HG03066 (cell line): ENCODE results near the gene EMC9.

Experiments used
- ATAC-seq: cut with Tn5 transposase; IDR thresholded peaks from one replicate; pipeline ENCODE4 v1.9.1; 2021; ENCODE audit warnings: low read depth; ENCODE audit not compliant: unreplicated experiment

EMC9 gene

GRCh38 chr14:24132976-24133375 is 8.4 kb downstream of the EMC9 start:
- no peak for ATAC-seq

GRCh38 chr14:24132061-24132685 is 9.2 kb downstream of the EMC9 start:
- ATAC-seq: no peak

DNA sequence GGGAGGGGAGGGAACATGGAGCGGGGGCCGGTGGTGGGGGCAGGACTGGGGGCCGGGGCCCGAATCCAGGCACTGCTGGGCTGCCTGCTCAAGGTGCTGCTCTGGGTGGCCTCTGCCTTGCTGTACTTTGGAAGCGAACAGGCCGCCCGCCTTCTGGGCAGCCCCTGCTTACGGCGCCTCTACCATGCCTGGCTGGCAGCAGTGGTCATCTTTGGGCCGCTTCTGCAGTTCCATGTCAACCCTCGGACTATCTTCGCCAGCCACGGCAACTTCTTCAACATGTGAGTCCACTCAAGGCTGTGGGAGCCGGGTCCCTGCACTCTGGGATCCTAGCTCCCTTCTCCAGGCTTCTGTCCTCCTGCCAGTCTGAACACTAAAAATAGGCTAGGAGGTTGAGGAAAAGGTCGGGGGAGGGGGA is 9.8 kb downstream of the EMC9 start:
- no peak for ATAC-seq

DNA sequence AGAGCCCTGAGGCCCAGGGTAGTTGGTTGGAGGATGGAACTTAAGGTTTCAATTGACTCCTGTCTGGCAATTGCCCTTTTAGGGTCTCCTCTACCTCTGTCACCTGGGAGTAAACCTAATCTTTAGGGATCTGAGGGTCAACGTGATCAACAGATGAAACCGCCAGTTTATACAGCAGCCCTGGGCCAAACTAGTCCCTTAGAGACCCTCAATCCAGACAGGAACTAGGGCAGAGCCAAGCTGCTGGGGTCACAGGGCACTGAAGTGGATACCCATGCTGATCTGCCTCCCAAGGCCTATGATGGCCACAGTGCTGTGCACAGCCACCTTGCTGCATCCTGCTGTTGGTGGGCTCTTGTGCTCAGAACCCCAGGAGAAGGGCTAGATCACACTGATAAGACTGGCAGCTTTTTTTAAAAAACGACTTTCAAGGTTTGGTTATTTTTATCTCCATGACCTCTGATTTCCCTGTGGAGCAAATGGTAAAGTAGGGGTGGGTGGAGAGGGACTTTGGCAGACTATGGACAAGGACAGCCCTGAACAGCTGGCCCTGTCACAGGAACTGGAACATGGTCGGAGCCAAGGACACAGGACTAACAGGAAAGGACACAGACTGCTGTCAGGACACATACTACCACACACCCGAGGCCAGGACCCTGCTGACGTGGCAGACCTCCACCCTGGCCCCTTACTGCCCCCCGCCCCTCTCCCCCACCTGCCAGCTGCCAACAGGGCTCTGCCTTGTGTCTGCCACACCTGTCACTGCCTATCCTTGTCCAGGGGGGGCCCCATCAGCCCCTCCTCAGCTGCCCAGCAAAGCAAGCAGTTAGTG is 10.5 kb downstream of the EMC9 start:
- no peak for ATAC-seq

- ATAC-seq: no peak
These were observed 11.0 kb downstream of the EMC9 start, which contains the start of gene FITM1 for GRCh38 chr14:24130380-24130716. FITM1 (plus strand) TSS chr14:24130659; CDS start chr14:24131564, 905 bp downstream.

DNA sequence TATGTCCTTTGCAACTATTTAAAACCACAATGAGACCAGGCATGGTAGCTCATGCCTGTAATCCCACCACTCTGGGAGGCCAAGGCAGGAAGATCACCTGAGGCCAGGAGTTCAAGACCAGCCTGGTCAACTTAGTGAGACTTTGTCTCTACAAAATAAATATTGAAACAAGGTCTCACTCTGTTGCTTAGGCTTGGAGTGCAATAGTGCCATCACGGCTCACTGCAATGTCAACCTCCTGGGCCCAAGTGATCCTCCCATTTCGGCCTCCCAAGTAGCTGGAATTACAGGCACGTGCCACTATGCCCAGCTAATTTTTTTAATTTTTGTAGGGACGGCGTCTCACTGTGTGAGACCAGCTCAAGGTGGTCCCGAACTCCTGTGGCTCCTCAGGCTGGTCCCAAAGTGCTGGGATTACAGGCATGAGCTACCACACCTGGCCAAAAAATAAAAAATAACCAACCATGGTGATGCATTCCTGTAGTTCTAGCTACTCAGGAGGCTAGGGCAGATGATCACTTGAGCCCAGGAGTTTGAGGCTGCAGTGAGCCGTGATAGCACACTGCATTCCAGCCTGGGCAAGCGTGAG is 11.9 kb downstream of the EMC9 start:
- no peak for ATAC-seq

GRCh38 chr14:24127673-24128072 is 13.7 kb downstream of the EMC9 start:
- no peak for ATAC-seq

DNA sequence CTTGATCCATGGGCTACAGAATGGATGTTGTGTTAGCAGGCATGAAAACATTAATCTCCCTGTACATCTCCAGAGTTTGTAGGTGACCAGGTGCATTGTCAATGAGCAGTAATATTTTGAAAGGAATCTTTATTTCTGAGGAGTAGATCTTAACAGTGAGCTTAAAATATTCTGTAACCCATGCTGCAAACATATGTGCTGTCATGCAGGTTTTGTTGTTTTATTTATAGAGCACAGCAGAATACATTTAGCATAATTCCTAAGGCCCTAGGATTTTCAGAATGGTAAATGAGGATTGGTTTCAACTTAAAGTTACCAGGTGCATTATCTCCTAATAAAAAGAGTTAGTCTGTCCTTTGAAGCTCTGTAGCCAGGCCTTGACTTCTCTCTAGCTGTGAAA is 14.5 kb downstream of the EMC9 start:
- ATAC-seq: no peak

GRCh38 chr14:24123424-24124417 is 17.7 kb downstream of the EMC9 start:
- ATAC-seq: no peak

DNA sequence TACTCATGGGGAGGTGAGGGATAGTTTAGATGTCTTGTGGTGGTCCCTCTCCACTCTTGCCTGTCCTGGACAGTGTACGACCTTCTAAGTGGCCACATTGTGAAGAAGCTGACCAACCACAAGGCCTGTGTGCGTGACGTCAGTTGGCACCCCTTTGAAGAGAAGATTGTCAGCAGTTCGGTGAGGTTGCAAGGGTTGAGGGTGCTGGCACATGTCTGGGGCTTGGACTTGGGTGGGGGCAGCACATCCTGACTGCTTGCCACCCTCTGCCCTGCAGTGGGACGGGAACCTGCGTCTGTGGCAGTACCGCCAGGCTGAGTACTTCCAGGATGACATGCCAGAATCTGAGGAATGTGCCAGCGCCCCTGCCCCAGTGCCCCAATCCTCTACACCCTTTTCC is 18.5 kb downstream of the EMC9 start:
- ATAC-seq: no peak

- ATAC-seq: no peak
These were observed 19.0 kb downstream of the EMC9 start for GRCh38 chr14:24122416-24122815.

DNA sequence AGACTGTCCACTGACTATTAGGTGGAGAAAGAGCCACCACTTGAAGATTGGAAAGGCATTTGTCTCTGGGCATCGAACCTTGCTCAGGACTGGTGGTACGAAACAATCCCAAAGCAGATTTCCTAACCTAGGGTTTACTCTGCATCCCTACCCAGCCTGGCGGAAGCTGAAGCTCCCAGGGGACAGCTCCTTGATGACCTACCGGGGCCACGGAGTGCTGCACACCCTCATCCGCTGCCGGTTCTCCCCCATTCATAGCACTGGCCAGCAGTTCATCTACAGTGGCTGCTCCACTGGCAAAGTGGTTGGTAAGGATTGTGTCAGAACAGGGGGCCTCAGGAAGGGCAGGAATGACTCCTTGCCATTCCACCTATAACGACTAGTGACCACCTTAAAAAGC is 20.2 kb downstream of the EMC9 start:
- ATAC-seq: no peak

GRCh38 chr14:24119691-24120090 is 21.7 kb downstream of the EMC9 start:
- ATAC-seq: no peak

GRCh38 chr14:24117179-24117578 is 24.2 kb downstream of the EMC9 start:
- no peak for ATAC-seq

- ATAC-seq: no peak
These were observed 25.1 kb downstream of the EMC9 start for GRCh38 chr14:24116128-24116814.

DNA sequence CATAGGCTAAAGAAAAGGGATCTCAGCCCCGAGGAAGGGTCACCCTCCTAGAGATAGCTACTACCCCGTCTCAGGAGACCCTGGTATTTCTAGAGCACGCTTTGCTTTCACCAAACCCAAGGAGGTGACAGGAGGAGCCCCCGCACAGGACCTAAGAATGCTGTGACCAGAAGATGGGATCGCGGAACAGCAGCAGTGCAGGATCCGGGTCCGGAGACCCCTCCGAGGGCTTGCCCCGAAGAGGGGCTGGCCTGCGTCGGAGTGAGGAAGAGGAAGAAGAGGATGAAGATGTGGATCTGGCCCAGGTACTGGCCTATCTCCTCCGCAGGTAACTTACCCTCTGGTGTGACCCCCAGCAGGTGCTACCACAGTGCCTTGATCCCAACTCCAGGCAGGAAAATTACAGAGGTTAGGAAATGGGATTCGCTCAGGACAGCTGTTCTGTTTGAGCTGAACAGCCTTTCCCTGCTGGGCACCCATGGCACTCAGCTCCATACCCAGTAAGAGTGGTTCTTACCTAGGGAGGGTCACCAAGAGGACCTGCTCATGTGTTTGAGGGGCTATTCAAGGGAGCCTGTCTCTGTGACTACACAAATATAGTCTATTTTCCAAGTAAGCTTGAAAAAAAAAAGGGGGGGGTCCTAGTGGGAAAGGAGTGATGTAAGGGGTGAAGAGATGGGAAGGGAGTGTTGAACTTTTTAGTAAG is 25.8 kb downstream of the EMC9 start:
- ATAC-seq: no peak

DNA sequence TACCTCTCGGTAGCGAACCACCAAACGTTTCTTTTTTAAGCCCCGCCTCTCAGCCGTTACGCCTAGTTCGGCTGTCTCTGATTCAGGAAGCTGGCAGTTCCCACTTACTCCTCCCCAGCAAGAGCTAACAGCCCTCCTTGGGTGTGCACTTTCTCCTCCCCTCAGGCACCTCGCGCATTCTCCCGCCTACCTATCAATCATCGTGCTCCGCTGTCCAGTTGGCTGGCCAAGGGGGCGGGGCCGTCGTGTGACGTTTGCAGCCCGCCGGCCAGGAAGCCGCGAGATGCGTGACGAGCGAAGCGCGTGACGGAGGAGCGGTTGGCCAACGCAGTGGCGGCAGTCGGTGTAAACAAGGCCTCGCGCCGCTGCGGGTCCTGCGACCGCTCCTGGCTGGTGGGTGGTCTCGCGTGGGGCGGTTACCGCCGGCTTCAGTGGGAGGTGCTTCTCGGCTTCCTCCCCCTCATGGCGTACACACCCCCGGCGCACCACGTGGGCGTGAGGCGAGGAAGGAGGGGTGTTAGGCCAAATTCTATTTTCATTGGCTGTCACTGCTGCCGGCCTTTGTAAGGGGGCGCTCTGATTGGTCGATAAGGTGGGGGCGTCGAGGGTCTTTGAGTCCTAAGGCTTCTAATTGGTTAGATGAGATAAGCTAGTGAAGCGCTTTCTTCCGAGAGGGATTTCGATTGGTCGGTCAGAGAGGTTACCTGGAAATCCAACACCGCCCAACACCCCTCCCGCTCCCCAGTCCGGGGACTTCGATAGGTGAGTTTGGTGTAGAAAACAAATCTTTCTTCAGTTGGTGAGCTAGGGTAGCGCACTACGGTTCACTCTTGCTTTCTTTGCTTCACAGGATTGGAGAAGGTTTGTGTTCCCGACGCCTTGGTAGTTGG is 26.6 kb downstream of the EMC9 start, which contains the start of the genes DCAF11 and NRL:
DCAF11 (plus strand) TSS at position 246 of the 890 bp plus-strand sequence. CDS start 818 bp downstream, outside the sequence.
NRL (minus strand) TSS at position 418 of the 890 bp plus-strand sequence. CDS start 32,101 bp downstream, outside the sequence.
- peak; percentile 87 for ATAC-seq
